GM12865 (cell line): ENCODE results near the gene IGFBP3.

Experiments used
- DNase-seq: peaks from one replicate; pipeline ENCODE4 v3.0.0; 2010; ENCODE audit warnings: low read depth
- H3K4me3 ChIP-seq: 2 replicates; pipeline ENCODE4 v1.5.1; 2011; ENCODE audit warnings: mild to moderate bottlenecking, low read depth, low read length, control low read depth
- TF ChIP-seq, protein P1 (sequence below): IDR thresholded peaks from 2 replicates; pipeline ENCODE4 v1.5.1; 2011; ENCODE audit warnings: low read length, control low read depth, low read depth, inconsistent platforms; ENCODE audit not compliant: insufficient read depth; ENCODE audit errors: missing control alignments

Gene IGFBP3

DNA sequence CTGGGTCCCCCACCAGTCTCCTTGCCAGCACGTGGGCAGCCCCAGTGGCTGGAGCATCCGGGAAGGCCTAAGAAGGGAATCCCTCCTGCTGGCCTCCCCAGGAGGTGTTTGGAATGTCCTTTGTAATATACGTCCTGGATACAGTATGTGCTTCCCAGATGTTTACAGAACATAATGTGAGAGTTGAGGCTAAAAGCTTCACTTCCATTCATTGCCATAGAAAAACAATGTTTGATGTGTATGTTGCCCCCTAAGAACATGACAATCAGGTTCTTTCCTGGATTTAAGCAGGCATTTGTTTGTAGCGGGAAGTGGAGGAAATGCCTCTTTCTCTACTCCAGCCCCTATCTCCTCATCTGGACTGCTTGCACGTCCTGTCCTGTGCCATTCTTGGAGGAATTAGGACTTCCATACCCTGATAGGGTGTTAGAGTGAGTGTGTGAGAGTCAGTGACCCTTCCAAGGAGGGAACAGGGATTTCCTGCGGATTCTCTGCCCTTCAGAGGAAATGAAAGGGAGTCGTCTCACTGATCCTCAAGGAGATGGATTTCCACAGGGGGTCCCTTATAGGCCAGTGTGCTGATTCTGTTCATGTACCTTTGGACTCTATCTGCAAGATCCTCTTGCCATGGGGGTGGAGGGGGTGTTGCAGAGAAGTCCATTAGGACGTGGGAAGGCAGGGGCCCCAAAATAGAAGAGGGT, 31.6 kb downstream of the IGFBP3 start:
- no peak overlapping the region for H3K4me3 ChIP-seq
- DNase-seq: no peak
- TF ChIP-seq, protein P1, sequence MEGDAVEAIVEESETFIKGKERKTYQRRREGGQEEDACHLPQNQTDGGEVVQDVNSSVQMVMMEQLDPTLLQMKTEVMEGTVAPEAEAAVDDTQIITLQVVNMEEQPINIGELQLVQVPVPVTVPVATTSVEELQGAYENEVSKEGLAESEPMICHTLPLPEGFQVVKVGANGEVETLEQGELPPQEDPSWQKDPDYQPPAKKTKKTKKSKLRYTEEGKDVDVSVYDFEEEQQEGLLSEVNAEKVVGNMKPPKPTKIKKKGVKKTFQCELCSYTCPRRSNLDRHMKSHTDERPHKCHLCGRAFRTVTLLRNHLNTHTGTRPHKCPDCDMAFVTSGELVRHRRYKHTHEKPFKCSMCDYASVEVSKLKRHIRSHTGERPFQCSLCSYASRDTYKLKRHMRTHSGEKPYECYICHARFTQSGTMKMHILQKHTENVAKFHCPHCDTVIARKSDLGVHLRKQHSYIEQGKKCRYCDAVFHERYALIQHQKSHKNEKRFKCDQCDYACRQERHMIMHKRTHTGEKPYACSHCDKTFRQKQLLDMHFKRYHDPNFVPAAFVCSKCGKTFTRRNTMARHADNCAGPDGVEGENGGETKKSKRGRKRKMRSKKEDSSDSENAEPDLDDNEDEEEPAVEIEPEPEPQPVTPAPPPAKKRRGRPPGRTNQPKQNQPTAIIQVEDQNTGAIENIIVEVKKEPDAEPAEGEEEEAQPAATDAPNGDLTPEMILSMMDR: no peak

DNA sequence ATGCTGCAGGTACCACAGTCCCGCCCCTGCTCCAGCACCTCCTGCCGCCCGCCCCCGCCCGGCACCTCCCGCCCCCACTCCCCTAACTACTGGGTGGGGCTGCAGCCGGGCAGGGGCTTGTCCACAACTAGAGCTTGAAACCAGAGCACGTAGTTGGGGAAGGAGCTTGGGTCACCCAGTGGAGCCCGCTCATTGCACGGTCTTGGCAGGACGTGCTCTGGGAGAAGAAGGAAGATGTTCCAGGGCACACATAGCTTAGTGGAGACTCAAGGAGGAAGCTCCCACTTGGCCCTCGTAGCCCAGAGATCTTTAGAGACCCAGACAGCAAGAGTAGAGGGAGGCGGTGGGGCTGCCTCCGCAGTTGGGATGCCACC, 32.1 kb downstream of the IGFBP3 start:
- no peak overlapping the region for H3K4me3 ChIP-seq
- TF ChIP-seq, protein P1: no peak
- DNase-seq: no peak

DNA sequence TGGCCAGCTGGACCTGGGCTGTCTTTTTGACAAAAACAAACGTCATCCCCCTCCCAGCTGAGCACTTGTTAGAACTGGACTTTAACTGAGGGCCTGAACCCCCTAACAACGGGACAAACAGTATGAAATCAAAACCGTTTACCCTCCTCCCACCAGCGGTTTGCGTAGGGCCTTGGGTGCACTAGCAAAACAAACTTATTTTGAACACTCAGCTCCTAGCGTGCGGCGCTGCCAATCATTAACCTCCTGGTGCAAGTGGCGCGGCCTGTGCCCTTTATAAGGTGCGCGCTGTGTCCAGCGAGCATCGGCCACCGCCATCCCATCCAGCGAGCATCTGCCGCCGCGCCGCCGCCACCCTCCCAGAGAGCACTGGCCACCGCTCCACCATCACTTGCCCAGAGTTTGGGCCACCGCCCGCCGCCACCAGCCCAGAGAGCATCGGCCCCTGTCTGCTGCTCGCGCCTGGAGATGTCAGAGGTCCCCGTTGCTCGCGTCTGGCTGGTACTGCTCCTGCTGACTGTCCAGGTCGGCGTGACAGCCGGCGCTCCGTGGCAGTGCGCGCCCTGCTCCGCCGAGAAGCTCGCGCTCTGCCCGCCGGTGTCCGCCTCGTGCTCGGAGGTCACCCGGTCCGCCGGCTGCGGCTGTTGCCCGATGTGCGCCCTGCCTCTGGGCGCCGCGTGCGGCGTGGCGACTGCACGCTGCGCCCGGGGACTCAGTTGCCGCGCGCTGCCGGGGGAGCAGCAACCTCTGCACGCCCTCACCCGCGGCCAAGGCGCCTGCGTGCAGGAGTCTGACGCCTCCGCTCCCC, 32.7 kb downstream of the IGFBP3 start, which contains the start of gene IGFBP1:
Gene IGFBP1, plus strand, starts transcription at position 304 of the 808 bp plus-strand sequence. Its CDS starts 165 bp downstream, at position 469.
- TF ChIP-seq, protein P1: no peak
- H3K4me3 ChIP-seq: no peak within 1 kb of the TSS
- peak; percentile 10 for DNase-seq

DNA sequence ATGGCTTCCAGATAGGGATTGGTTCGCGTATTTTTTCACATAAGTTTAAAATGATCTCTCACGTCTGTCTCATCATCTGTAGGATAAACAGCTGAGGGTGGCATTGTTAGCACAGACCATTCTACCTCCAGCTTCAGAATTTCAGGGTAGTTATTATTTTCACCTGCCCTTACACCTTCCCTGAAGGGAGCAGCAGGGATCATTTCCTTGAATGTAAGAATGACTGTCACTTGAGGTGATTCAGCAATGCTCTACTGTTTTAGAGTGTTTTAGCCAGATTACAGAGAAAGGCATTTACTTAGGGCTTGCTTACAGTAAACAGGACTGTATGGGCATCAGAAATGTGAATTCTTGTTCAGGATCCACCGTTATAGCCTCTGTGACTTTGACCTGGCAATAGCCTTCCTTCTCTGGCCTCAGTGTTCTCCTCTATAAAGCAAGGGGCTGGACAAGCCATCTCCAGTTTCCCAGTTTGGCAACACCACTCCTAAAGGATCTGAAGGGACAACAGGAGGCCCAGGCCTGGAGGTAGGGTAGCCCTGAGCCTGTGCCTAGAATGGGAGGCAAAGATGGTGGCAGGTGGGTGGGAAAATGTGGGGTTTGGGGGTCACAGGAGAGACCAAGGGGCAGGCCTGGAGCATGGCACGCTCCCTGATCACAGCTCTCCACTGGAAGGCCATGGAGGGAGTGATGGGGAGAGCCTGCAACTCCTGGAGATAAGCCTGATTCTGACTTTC, 34.0 kb downstream of the IGFBP3 start:
- TF ChIP-seq, protein P1: no peak
- no peak for DNase-seq

DNA sequence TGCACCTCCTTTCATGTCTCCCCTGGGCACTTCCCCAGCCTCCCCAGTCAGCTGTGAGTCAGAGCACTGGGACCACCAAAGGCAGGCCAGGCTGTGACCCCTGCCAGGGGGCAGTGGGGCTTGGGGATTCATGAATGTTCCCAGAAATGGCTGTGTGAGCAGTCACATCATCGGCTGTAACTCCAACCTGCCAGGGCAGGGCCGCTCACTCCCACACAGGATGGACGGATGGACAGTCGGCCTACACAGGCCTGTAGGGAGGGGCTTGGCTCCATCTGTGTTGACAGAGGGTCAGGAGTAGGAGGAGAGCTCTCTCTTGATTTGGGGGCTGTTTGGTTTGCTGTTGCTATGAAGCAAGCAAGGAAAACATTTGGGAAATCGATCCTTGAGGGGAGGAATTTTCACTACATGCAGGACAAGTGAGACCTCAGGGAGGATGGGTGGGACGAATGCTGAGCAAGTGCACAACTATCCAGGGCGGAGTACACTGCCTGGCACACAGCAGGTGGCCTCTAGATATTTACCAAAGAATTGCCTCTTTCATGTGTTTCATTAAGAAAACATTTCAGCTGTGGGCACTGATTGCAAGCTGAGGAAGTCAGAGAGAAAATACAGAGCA, 35.7 kb downstream of the IGFBP3 start:
- no peak for DNase-seq
- TF ChIP-seq, protein P1: no peak
- H3K4me3 ChIP-seq: no peak overlapping the region

More for the DNA sequence above, 34.0 kb downstream of the IGFBP3 start:
- no peak overlapping the region for H3K4me3 ChIP-seq

DNA sequence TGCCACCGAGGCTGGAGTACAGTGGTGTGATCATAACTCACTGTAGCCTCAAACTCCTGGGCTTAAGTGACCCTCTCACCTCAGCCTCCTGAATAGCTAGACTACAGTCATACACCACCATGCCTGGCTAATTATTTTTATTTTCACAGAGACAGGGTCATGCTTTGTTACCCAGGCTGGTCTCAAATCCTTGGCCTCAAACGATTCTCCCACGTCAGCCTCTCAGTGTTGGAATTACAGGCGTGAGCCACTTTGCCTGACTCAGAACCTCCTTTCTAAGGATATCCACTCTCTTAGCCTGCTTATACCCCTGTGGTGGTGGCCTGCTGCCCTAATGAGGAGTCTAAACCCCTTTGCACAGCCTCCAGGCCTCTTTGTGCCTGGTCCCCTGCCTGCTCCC, 36.9 kb downstream of the IGFBP3 start:
- TF ChIP-seq, protein P1: no peak
- H3K4me3 ChIP-seq: no peak overlapping the region
- DNase-seq: no peak
